Skeletal muscle tissue (tissue), 4 donors: ENCODE measurements around the gene GFAP. TPM values are rescaled to one million over a fixed set of nuclear protein-coding genes. Genes with fewer than 3 reads are reported as not detected.

Source experiments
- H3K27ac ChIP-seq: one replicate; pipeline ENCODE4 v1.7.0; 2013; ENCODE audit warnings: mild to moderate bottlenecking, low read depth, low read length, inconsistent platforms
- H3K27me3 ChIP-seq, 3 donors: one replicate each; pipeline ENCODE4 v1.7.0; 2013; ENCODE audit warnings: low read length in 3 of 3; ENCODE audit not compliant: control insufficient read depth in 3 of 3, insufficient read depth in 3 of 3
- H3K36me3 ChIP-seq, 3 donors: one replicate each; pipeline ENCODE4 v1.7.0; 2013; ENCODE audit warnings: low read length in 3 of 3; ENCODE audit not compliant: control insufficient read depth in 3 of 3, insufficient read depth in 3 of 3
- H3K4me1 ChIP-seq, 3 donors: one replicate each; pipeline ENCODE4 v1.7.0; 2013; ENCODE audit warnings: low read length in 3 of 3, mild to moderate bottlenecking in 3 of 3; ENCODE audit not compliant: control insufficient read depth in 3 of 3, insufficient read depth in 3 of 3
- H3K4me3 ChIP-seq, 3 donors: one replicate each; pipeline ENCODE4 v1.7.0; 2013; ENCODE audit warnings: low read length in 3 of 3
- H3K9ac ChIP-seq, 3 donors: one replicate each; pipeline ENCODE4 v1.7.0; 2013; ENCODE audit warnings: low read length in 3 of 3, mild to moderate bottlenecking in 3 of 3, moderate library complexity in 2 of 3, low read depth in 1 of 3
- H3K9me3 ChIP-seq, 3 donors: one replicate each; pipeline ENCODE4 v1.7.0; 2013; ENCODE audit warnings: low read length in 3 of 3; ENCODE audit not compliant: control insufficient read depth in 3 of 3
- total RNA-seq: library from RNA; depleted of rRNA; stranded (reverse); fragments of >200 nt; gene quantifications from one replicate; pipeline ENCODE4 v1.2.3, GENCODE V29; 2014
- donor health status: Osteomylitis.

GFAP gene
- total RNA-seq, 1 donor from 2014 or later, result 2.1 TPM

DNA sequence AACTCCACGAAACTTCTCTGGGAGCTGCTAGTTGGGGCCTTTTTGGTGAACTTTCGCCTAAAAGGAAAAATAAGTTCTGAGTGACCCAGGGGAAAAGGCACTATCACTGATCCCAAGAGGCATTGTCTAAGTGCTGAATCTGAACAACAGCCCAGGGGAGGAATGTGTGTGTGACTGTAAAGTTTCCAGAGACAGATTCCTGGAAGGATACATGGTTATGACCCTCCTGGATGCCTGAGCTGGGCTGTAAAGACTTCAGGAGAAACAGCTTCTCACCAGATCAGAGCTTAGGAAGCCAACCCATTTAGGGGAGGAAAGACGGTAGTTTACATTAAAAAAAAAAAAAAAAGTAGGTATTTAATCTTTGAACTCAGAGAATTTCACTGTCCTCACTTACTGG, 47.5 kb downstream of the GFAP start:
- Histone ChIP-seq H3K4me1 (peaks cover 13 to 14% (median 13%) of the 10 kb centered on the region in 3 donors), H3K9me3 (no peaks in the 10 kb centered on the region), H3K9ac (no peak overlapping the region), H3K4me3 (no peak overlapping the region), H3K27me3 (no peaks in the 10 kb centered on the region), H3K27ac (no peak overlapping the region), H3K36me3 (peaks cover 26 to 69% (median 59%) of the 10 kb centered on the region in 3 donors)

DNA sequence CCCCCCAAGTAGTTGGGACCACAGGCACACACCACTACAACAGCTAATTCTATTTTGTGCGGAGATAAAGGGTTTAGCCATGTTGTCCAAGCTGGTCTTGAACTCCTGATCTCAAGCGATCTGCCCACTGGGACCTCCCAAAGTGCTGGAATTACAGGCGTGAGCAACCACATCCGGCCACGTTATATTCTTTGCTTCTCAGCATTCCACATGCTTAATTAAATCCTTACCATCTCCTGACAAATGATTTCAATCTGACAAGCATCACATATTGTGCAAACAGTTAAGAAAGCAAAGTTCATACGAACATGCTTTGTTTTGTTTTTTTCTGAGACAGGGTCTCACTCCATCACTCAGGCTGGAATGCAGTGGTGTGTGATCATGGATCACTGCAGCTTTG, 49.4 kb downstream of the GFAP start:
- H3K4me1 ChIP-seq, result no peaks in the 10 kb centered on the region
- no peak overlapping the region for H3K9ac ChIP-seq
- no peak overlapping the region for H3K27ac ChIP-seq
- no peaks in the 10 kb centered on the region for H3K27me3 ChIP-seq
- no peaks in the 10 kb centered on the region for H3K9me3 ChIP-seq
- no peak overlapping the region for H3K4me3 ChIP-seq
- peaks cover 31 to 73% (median 60%) of the 10 kb centered on the region in 3 donors for H3K36me3 ChIP-seq

DNA sequence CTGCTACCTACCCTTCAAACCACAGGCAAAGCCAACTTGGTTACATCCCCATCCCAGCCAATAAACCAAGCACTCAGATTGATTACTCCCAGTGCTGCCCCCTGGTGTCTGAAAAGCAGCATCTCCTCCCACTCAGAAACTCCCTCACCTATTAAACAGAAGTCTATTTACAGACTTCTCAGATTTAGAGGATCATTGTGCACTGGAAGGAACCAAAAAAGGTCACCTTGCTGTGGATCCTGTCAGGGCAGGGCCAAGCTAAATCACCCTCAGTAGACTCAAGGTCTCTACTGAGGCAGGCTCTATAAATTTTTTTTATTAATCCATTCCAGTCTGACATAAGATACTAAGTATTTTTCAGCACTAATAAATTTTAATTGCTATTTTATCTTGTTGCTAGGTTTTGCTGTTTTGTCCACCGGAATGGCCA, 50.1 kb downstream of the GFAP start:
- H3K27ac ChIP-seq, result no peak overlapping the region
- no peaks in the 10 kb centered on the region for H3K9me3 ChIP-seq
- peaks cover 35 to 76% (median 62%) of the 10 kb centered on the region in 3 donors for H3K36me3 ChIP-seq
- H3K4me3 ChIP-seq, result no peak overlapping the region
- H3K9ac ChIP-seq, result no peak overlapping the region
- H3K27me3 ChIP-seq, result no peaks in the 10 kb centered on the region
- no peaks in the 10 kb centered on the region for H3K4me1 ChIP-seq

DNA sequence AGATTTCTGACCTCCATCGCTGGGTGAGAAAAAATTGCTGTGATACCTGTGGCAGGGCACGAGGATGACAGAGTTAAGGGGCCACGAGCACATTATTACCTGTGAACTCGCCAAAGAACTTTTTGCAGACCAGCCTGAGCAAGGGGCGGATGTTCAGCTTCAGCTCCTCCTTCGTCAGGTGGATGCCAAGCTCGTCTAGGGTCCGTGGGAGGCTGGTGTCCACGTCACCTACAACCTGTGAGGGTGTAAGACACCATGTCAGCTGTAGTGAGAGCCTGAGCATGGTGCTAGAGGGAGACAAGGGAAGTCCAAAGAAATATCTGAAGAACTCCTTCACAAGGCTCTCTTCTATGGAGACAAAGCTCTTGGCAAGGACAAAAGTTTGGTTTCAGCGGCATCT, 50.5 kb downstream of the GFAP start:
- peak overlapping the region in 1 of 3 donors; percentile 16 for H3K9ac ChIP-seq
- H3K27ac ChIP-seq, result no peak overlapping the region
- H3K27me3 ChIP-seq, result no peaks in the 10 kb centered on the region
- peaks cover 38 to 76% (median 66%) of the 10 kb centered on the region in 3 donors for H3K36me3 ChIP-seq
- H3K9me3 ChIP-seq, result no peaks in the 10 kb centered on the region
- no peak overlapping the region for H3K4me3 ChIP-seq
- no peaks in the 10 kb centered on the region for H3K4me1 ChIP-seq

DNA sequence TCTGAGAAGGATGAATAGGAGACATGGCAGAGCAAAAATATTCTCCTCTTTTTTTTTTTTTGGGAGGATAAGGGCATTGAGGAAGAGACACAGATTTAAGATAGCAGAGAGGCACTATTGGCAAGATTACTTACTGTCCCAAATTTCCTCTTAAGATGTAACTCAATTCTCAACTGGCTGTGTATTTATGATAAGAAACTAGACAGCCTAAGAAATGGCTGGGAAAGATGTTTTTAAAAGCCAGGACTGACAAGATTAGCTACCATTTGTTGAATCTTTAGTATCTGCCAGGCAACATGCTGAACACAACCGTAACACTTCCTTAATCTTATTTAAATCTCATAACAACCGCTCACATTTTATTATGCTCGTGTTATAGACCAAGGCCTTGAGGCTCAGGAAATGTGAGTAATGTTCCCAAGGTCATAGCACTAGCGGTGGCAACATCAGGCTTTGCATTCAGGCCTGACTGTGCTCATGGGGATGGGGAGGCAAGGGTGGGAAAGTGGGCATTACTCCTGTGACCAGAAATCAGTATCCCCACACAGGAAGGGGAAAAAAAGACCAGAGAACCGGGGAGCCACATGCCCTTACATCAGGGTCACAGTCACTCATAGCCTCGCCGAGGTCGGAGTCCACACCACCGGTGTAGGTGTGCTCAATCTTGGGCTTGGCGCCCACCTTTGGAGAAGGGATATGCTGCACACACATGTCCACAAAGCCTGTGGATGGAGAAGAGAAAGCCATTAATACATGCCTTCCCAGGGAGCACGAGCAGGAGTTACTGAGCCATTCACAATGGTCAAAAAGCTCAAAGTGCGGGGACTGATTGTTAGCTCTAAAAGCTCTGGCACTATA, 52.0 kb downstream of the GFAP start:
- Histone ChIP-seq H3K36me3 (peaks cover 51 to 78% (median 73%) of the 10 kb centered on the region in 3 donors), H3K4me1 (no peaks in the 10 kb centered on the region), H3K27ac (no peak overlapping the region), H3K9me3 (no peaks in the 10 kb centered on the region), H3K9ac (no peak overlapping the region), H3K4me3 (no peak overlapping the region), H3K27me3 (no peaks in the 10 kb centered on the region)

DNA sequence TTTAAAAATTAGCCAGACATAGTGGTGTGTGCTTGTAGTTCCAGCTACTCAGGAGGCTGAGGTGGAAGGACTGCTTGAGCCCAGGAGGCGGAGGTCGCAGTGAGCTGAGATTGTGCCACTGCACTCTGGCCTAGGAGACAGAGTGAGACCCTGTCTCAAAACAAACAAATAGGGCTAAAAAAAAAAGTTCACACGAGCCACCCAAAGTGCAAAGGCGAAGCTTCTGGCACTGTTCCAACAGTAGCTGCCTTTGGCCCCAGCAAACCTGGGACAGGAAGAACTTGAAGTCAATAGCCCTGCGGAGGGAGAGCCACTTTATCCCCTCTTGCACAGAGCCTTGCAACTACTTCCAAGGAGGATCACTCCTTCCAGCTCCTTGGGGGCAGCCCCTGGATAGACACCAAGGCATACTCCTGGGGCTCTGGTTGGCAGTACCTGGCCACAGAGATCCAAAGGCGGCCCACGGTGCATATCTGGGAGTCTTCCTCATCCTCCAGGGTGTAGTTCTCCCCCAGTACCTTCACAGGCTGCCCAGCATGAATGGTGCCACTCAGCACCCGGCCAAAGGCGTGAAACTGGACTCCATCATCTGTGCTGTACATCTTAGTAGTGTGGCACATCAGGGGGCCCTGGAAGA, 52.9 kb downstream of the GFAP start:
- no peaks in the 10 kb centered on the region for H3K27me3 ChIP-seq
- H3K4me1 ChIP-seq, result no peaks in the 10 kb centered on the region
- H3K9me3 ChIP-seq, result no peaks in the 10 kb centered on the region
- H3K9ac ChIP-seq, result no peak overlapping the region
- no peak overlapping the region for H3K4me3 ChIP-seq
- peaks cover 56 to 75% (median 72%) of the 10 kb centered on the region in 3 donors for H3K36me3 ChIP-seq
- H3K27ac ChIP-seq, result no peak overlapping the region

DNA sequence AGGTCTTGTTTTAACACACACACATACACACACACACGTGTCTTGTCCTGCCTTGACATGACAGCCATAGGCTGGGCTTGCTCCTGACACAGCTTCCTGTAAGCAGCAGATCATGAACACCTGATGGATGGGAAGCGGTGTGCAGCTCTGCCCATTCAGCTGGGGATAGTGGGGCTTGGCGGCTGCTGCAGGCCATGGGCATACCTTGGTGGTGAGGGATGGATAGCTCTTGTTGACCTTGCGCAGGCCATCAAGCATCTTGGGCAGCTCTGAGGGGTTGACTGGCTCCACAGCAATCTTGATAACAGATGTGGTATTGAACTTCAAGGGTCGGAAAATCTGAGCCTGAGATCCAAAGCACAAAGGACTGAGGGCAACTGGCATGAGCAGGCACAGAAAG, 55.6 kb downstream of the GFAP start:
- no peaks in the 10 kb centered on the region for H3K27me3 ChIP-seq
- peaks cover 72 to 90% (median 77%) of the 10 kb centered on the region in 3 donors for H3K36me3 ChIP-seq
- no peak overlapping the region for H3K27ac ChIP-seq
- no peak overlapping the region for H3K4me3 ChIP-seq
- H3K9me3 ChIP-seq, result no peaks in the 10 kb centered on the region
- no peak overlapping the region for H3K9ac ChIP-seq
- no peaks in the 10 kb centered on the region for H3K4me1 ChIP-seq

DNA sequence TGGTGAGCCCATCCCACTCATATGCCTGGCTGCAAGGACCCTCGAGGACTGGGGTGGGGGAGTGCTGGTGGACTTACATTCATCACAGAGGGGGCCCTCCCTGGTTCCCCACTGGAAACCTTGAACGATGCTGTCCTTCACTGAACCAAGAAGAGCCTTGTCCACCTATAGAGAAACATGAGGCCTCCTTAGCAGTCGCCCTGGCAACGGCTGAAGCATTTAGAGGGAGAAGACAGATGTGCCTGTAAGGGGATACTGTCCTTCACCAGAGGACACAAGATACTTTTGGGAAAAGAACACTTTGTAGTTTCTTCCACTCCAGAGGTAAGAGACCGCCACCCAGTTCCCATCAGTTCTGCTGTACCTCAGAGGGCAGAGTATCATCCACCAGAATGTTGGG, 61.1 kb downstream of the GFAP start:
- peaks cover 67 to 79% (median 74%) of the 10 kb centered on the region in 3 donors for H3K36me3 ChIP-seq

More for the DNA sequence above, 61.1 kb downstream of the GFAP start:
- Histone ChIP-seq H3K4me1 (peaks cover 0 to 4% (median 4%) of the 10 kb centered on the region in 3 donors), H3K9me3 (no peaks in the 10 kb centered on the region), H3K9ac (no peak overlapping the region), H3K4me3 (no peak overlapping the region), H3K27me3 (no peaks in the 10 kb centered on the region), H3K27ac (no peak overlapping the region)
